Stimulated activated naive CD4-positive, alpha-beta T cell treated with Interleukin-2 at 50 U/mL for 16 hours (primary cell): Measurements from ENCODE around the gene MED12L.
"Not testable (repeated sequence)": the region's sequence is repeated elsewhere in the genome, so short reads cannot be mapped to it uniquely, and the experiment has no call there.

ENCODE experiments used
- DNase-seq: peaks from one replicate; lab custom pipeline; 2025; lab: John Stamatoyannopoulos, UW

Gene MED12L

GRCh38 chr3:151085227-151085888 lies at the start of gene MED12L:
Gene MED12L, plus strand, starts transcription at chr3:151085664. Its CDS starts 1,263 bp downstream, at chr3:151086927.
- DNase-seq, result peak; percentile 47

- DNase-seq, result no peak
Observed at GRCh38 chr3:151037746-151038477, 47.6 kb upstream of the MED12L start.

DNA sequence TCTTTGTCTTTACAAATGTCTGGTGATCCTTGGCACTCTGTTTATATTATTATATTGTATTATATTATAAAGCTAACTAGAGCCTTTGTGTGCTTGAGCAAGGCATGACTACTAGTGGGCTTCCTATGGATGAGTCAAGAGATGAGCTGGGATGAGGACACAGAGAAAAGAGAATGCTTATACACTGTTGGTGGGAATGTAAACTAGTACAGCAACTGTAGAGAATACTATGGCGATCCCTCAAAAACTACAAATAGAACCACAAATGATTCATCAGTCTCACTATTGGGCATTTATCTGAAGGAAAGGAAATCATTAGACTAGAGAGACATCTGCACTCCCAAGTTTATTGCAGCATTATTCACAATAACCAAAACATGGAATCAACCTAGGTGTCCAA lies 40.8 kb upstream of the MED12L start:
- no peak for DNase-seq

- no peak for DNase-seq
Observed at GRCh38 chr3:151047636-151048035, 37.8 kb upstream of the MED12L start.

DNA sequence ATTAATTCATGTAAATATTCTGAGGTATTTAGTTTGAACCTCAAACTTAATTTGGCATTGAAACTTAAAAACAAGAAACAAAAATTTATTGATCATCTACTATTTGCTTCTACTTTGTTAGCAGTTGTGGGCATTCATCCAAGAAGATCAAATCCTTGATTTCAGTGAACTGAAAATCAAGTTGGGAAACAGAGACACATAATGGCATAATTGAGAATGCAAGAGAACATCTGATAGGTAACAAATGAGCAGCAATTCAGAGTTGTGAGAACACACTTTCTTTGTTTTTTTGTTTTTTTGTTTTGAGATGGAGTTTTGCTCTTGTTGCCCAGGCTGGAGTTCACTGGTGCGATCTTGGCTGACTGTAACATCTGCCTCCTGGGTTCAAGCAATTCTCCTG lies 33.9 kb upstream of the MED12L start:
- DNase-seq, result no peak

- no peak for DNase-seq
Observed at GRCh38 chr3:151052346-151052745, 33.1 kb upstream of the MED12L start.

- DNase-seq, result no peak
Observed at GRCh38 chr3:151052756-151053155, 32.7 kb upstream of the MED12L start.

- DNase-seq, result no peak
Observed at GRCh38 chr3:151058740-151059139, 26.7 kb upstream of the MED12L start.

DNA sequence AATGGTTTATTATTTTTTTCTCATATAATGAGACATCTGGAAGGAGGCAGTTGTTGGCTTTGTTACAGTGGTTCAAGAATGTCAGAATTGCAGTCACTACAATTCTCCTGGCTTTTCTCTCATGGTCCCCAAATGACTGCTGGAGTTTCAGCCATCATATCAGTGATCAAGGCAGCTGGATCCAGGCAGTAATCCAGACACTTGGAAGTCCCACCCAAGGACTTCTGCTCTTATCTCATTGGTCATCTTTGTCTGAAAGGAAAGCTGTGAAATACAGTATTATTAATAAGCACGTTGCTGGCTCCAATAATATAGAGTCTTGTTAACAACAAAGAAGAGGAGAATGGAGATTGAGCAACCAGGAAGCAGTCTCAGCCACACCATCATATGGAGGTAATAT lies 22.9 kb upstream of the MED12L start:
- DNase-seq, result no peak

GRCh38 chr3:151067158-151067557 lies 18.3 kb upstream of the MED12L start:
- no peak for DNase-seq

DNA sequence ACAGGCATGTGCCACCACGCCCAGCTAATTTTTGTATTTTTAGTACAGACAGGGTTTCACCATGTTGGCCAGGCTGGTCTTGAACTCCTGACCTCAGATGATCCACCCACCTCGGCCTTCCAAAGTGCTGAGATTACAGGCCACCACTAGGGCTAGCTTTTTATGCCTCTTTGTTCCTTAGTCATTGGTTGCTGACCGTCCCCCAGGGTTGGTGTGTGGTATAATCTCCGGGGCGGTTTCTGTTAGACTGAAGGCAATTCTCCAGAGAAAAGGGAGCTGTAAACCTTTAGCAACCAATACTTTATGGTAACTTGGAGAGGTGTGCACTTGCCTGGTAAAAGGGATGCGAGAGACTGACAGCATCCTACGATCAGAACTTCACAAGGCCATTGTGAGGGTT lies 12.6 kb upstream of the MED12L start:
- not testable (repeated sequence) for DNase-seq

- DNase-seq, result no peak
Observed at GRCh38 chr3:151074256-151074655, 11.2 kb upstream of the MED12L start.

DNA sequence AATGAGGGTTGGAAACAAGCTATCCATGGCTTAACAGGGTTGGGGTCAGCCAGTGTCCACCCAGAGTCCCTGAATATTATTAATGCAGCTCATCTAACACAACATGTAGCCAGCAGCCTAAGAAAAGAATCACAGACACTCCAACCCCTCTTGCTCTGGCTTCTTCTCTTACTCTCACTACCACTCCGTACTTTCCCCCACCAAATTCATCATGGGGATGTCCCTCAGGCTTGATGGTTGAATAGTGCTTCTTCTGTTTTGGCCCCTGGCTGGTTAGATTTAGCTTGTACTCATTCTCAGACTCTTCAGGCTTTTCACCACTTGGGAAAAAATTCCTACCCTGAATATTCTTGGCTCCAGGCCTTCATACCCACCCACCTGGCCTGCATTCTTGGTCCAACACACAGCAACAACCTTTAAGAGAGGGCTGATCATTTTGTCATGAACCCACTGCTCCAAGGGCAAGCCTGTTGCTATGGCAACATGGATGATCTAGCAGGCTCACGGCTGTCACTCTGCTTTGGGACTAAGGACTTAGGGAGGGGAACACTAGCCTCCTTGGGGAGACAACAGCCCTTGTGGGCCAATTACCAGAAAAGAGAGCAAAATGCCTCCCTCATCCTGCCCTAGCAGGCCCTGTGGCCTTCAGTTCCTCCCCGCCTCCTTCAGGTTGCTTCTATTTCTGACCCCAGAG lies 9.4 kb upstream of the MED12L start:
- no peak for DNase-seq

DNA sequence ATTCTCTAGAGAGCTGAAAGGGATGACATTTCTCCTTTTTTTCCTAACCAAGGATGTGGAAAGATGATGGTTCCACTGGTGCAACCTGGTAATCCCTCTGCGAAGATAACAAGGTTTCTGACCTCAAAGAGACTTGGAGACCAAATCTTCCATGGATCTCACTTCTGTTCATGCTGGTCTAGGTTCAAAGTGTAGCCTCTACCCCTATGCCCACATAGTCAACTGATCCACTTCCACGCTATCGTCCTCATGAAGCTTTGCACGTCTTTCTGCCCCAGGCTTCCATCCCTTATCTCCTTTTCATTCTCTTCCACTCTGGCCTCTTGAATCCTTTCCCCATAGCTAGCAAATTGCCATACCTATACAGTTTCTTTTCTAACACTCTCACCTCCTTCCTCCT lies 8.8 kb upstream of the MED12L start:
- DNase-seq, result no peak

DNA sequence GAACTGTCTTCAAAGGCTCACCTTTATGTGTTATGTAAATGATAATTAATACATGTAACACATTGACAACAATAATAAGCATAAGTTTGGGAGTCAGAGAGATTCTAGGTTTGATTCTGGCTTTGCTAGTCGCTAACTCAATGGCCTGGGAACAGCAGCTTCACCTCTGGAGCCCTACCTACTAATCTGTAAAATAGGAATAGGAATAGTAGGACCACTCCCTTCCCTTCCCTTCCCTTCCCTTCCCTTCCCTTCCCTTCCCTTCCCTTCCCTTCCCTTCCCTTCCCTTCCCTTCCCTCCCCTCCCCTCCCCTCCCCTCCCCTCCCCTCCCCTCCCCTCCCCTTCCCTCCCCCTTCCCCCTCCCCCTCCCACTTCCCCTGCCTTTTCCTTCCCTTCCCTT lies 4.4 kb upstream of the MED12L start:
- not testable (repeated sequence) for DNase-seq

- DNase-seq, result no peak
Observed at GRCh38 chr3:151082880-151083838, 2.3 kb upstream of the MED12L start.

DNA sequence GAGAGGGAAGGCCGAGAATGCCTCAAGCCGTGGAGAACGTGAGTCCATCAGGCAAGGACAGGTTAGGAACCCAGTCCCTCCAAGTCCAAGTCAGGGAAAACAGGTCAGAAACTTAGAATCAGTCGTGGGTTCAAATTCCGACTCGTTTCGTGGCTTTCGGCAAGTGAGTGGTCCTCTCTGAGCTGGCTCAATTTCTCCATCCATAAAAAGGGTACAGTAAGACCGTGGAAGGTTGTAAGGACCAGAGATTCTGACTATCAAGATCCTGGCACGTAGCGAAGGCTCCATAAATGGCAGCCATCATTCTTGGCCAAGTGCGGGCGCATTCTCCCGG lies 604 bp upstream of the MED12L start:
- no peak for DNase-seq

- peak; percentile 4 for DNase-seq
Observed at GRCh38 chr3:151085889-151086483, 522 bp downstream of the MED12L start.

GRCh38 chr3:151086484-151087456 lies 1.3 kb downstream of the MED12L start:
- peak; percentile 68 for DNase-seq

DNA sequence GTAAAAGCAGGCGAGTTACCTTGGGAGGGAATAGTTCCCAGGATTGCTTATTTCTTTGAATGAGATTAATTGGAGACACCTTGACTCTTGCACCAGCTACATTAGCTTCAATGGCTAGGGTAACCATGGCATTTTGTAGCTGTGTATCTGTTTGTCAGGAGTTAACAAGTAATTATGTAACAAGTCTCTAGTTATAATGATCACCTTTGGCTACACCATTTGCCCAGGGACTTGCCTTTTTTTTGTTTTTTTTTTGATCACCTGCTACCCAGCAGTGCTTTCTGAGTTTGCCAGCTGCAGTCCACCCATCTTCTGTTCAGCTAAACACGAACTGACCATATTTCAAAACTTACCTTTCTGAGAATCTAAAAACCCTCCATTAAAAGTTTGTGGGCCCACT lies 2.2 kb downstream of the MED12L start:
- DNase-seq, result no peak
